Measurements from ENCODE around the gene ING3. TPM values are rescaled to one million over a fixed set of nuclear protein-coding genes. Genes with fewer than 3 reads are reported as not detected.

Gene ING3
- total RNA-seq: 10 to 100 TPM; 25.0 to 26.7 TPM

DNA sequence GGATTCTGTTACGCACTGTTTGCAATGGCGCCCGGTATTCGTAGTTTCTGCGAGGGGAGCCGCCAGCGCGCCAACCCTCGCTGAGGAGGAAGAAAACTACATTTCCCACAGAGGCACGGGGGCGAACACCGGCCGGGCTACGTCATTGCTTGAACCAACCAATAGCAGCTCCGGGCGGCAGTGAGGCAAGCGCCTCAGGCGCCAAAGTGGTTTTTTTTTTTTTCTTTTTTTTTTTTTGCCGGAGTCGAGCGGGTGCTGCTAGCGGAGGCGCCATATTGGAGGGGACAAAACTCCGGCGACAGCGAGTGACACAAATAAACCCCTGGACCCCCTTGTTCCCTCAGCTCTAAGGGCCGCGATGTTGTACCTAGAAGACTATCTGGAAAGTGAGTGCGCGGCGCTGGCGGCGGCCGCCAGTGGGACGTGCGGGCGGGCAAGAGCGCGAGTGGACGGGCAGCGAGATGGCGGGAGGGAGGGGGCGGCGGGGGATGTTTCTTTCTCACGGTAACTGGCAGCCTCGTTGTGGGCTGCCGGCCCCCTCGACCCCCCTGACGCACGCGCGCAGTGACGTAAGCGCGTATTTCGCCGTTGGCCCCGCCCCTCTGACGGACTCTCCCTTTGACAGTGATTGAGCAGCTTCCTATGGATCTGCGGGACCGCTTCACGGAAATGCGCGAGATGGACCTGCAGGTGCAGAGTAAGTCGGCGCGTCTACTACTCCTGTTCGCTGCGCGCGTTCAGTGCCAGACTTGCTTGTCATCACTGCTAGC lies at the start of gene ING3:
Gene ING3, plus strand, starts transcription at position 239 of the 770 bp plus-strand sequence. Its CDS starts 120 bp downstream, at position 359.
- H3K36me3 Mint-ChIP-seq (ENCODE audit: low read depth): peaks cover 19% of the 10 kb centered on the region
- intact Hi-C loops (cut with micrococcal nuclease): loop anchor here (1.0 kb wide), 5 partner anchors 11 to 594 kb away; partner anchors contain the start of gene FAM3C

DNA sequence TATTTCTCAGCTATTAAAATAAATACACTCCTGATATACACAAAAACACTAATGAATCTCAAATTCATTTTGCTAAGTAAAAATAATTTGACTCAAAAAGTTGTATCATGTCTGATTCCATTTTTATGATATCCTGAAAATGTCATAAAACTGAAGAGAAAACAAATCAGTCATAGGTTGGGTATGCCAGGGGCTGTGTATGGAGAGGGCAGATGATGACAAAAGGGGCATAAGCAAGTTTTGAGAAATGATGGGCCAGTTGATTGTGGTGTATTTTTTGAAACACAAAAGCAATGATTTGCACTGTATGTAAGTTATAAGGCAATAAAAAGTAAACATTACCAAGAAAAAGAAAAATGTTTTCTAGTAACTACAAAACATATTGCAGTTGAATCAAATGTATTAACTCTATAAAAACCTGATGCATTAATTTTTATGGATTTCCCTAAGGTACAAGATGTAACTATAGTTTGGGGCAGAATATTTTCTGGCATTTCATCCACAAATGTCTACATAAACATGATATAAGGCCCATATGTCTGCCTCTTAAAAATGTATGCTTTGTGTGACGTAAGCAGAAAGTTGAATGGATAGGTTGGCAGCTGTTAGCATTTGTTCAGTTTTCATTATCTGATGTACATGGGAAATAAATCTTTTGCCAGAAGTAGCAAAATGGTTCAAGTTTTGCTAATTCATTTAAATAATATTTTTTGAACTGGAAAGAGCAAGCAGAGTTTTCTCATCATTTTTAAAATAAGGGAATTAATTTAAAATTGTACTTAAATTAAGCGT lies 35.1 kb upstream of the ING3 start:
- Mint-ChIP-seq H3K9me3 (peaks cover 2% of the 10 kb centered on the region), H3K4me1 (ENCODE audit: low read depth) (no peaks in the 10 kb centered on the region), H3K27ac (no peak overlapping the region), H3K36me3 (ENCODE audit: low read depth) (no peaks in the 10 kb centered on the region), H3K27me3 (ENCODE audit: low read depth) (peaks cover 2% of the 10 kb centered on the region), H3K4me3 (no peak overlapping the region)
- CTCF ChIA-PET: no interaction called here
- intact Hi-C loops (cut with micrococcal nuclease): no loop called here
- DNase-seq: no peak

More for the DNA sequence above, at the start of gene ING3:
- Mint-ChIP-seq H3K9me3 (no peaks in the 10 kb centered on the region), H3K27me3 (ENCODE audit: low read depth) (peaks cover 3% of the 10 kb centered on the region), H3K27ac (peak within 1 kb of the TSS; percentile 97), H3K4me1 (ENCODE audit: low read depth) (peaks cover 17% of the 10 kb centered on the region), H3K4me3 (peak within 1 kb of the TSS; percentile 97)
- CTCF ChIA-PET: interaction anchor here (0.7 to 1.0 kb wide), 2 partner anchors 145 to 1044 kb away, joined by 3 read pairs; no protein-coding TSS in a partner anchor
- DNase-seq: peak; percentile 97

- Mint-ChIP-seq H3K27ac (no peak overlapping the region), H3K4me3 (no peak overlapping the region), H3K9me3 (peaks cover 2% of the 10 kb centered on the region), H3K36me3 (ENCODE audit: low read depth) (no peaks in the 10 kb centered on the region), H3K27me3 (ENCODE audit: low read depth) (peaks cover 2% of the 10 kb centered on the region), H3K4me1 (ENCODE audit: low read depth) (no peaks in the 10 kb centered on the region)
- intact Hi-C loops (cut with micrococcal nuclease): no loop called here
- CTCF ChIA-PET: no interaction called here
- no peak for DNase-seq
Observed at GRCh38 chr7:120916121-120916520, 34.5 kb upstream of the ING3 start.

DNA sequence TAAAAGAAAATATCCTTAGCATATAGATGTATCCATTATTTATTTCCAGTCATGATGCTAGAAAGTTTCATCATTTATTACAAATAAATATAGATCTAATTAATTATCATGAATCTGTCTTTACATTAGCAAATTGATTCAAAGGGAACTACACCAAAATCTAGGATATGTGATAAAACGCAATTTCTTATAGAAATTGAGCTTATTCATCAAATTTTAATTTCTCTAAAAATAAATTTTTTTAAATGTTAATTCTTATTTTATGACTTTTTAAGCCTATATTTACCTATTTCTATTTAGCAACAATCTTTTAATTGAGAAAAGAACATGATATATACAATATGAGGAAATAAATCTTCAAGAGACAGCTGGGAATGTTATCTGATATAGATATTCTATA lies 34.0 kb upstream of the ING3 start:
- H3K27me3 Mint-ChIP-seq (ENCODE audit: low read depth): peaks cover 2% of the 10 kb centered on the region
- no peaks in the 10 kb centered on the region for H3K4me1 Mint-ChIP-seq (ENCODE audit: low read depth)
- H3K27ac Mint-ChIP-seq: no peak overlapping the region
- peaks cover 2% of the 10 kb centered on the region for H3K9me3 Mint-ChIP-seq
- no peaks in the 10 kb centered on the region for H3K36me3 Mint-ChIP-seq (ENCODE audit: low read depth)
- intact Hi-C loops (cut with micrococcal nuclease): no loop called here
- no peak for DNase-seq
- CTCF ChIA-PET: no interaction called here
- H3K4me3 Mint-ChIP-seq: no peak overlapping the region

- Mint-ChIP-seq H3K36me3 (ENCODE audit: low read depth) (no peaks in the 10 kb centered on the region), H3K4me1 (ENCODE audit: low read depth) (no peaks in the 10 kb centered on the region), H3K27me3 (ENCODE audit: low read depth) (no peaks in the 10 kb centered on the region), H3K9me3 (no peaks in the 10 kb centered on the region), H3K4me3 (no peak overlapping the region), H3K27ac (no peak overlapping the region)
- intact Hi-C loops (cut with micrococcal nuclease): no loop called here
- CTCF ChIA-PET: interaction anchor here (1.6 kb wide), 1 partner anchor 12 kb away, joined by 3 read pairs; no protein-coding TSS in a partner anchor
- no peak for DNase-seq
Observed at GRCh38 chr7:120919466-120919865, 31.1 kb upstream of the ING3 start.

DNA sequence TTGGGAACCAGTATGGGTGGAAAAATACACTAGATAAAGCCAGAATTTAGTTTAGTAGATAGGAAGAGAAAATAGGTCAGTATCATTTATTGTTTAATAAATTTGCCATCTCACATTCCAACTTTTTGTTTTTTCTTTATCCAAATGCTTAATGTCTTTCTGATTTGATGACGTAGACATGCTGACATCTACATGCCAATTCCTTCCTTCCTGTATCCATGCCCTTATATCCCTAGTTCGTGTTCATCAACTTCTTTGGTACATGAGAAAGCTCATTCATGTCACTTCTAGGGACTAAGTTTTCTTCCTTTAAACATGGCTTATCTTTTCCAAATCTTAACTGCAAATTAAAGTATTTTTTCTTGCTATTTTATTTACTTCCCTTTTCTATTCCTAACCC lies 30.5 kb upstream of the ING3 start:
- no peaks in the 10 kb centered on the region for H3K9me3 Mint-ChIP-seq
- intact Hi-C loops (cut with micrococcal nuclease): no loop called here
- H3K4me3 Mint-ChIP-seq: no peak overlapping the region
- CTCF ChIA-PET: no interaction called here
- H3K27ac Mint-ChIP-seq: no peak overlapping the region
- H3K27me3 Mint-ChIP-seq (ENCODE audit: low read depth): no peaks in the 10 kb centered on the region
- DNase-seq: no peak
- no peaks in the 10 kb centered on the region for H3K4me1 Mint-ChIP-seq (ENCODE audit: low read depth)
- H3K36me3 Mint-ChIP-seq (ENCODE audit: low read depth): no peaks in the 10 kb centered on the region

- Mint-ChIP-seq H3K9me3 (no peaks in the 10 kb centered on the region), H3K4me3 (no peak overlapping the region), H3K36me3 (ENCODE audit: low read depth) (no peaks in the 10 kb centered on the region), H3K27ac (no peak overlapping the region), H3K27me3 (ENCODE audit: low read depth) (no peaks in the 10 kb centered on the region), H3K4me1 (ENCODE audit: low read depth) (no peaks in the 10 kb centered on the region)
- DNase-seq: no peak
- CTCF ChIA-PET: interaction anchor here (1.1 kb wide), 1 partner anchor 188 kb away, joined by 3 read pairs; no protein-coding TSS in a partner anchor
- intact Hi-C loops (cut with micrococcal nuclease): no loop called here
Observed at GRCh38 chr7:120920591-120921274, 29.8 kb upstream of the ING3 start.

DNA sequence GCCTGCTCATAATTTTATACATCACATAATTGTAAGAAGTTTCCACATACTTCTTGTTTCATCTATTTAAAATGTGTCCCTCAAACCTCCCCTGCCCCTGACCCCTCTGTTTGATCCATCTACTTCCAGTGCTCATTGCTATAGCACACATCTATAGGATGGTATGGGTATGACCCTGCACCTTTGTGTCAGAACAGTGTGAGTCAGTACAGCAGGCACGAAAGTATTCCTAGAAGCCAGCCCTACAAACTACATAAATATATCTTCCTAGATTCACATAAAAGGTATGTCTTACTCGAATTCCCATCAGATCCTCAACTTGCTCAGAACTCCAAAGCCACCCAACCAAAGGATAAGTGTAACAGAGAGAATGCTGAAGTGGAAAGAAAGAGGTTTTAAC lies 25.7 kb upstream of the ING3 start:
- Mint-ChIP-seq H3K4me3 (no peak overlapping the region), H3K36me3 (ENCODE audit: low read depth) (no peaks in the 10 kb centered on the region), H3K27me3 (ENCODE audit: low read depth) (no peaks in the 10 kb centered on the region), H3K27ac (no peak overlapping the region), H3K4me1 (ENCODE audit: low read depth) (no peaks in the 10 kb centered on the region), H3K9me3 (no peaks in the 10 kb centered on the region)
- intact Hi-C loops (cut with micrococcal nuclease): no loop called here
- DNase-seq: no peak
- CTCF ChIA-PET: no interaction called here

GRCh38 chr7:120925392-120925791 lies 25.2 kb upstream of the ING3 start:
- no peaks in the 10 kb centered on the region for H3K36me3 Mint-ChIP-seq (ENCODE audit: low read depth)
- intact Hi-C loops (cut with micrococcal nuclease): no loop called here
- H3K27ac Mint-ChIP-seq: no peak overlapping the region
- H3K4me3 Mint-ChIP-seq: no peak overlapping the region
- CTCF ChIA-PET: no interaction called here
- no peaks in the 10 kb centered on the region for H3K9me3 Mint-ChIP-seq
- no peak for DNase-seq
- no peaks in the 10 kb centered on the region for H3K4me1 Mint-ChIP-seq (ENCODE audit: low read depth)
- no peaks in the 10 kb centered on the region for H3K27me3 Mint-ChIP-seq (ENCODE audit: low read depth)

- H3K27ac Mint-ChIP-seq: no peak overlapping the region
- H3K36me3 Mint-ChIP-seq (ENCODE audit: low read depth): no peaks in the 10 kb centered on the region
- no peaks in the 10 kb centered on the region for H3K4me1 Mint-ChIP-seq (ENCODE audit: low read depth)
- H3K27me3 Mint-ChIP-seq (ENCODE audit: low read depth): peaks cover 2% of the 10 kb centered on the region
- intact Hi-C loops (cut with micrococcal nuclease): no loop called here
- no peaks in the 10 kb centered on the region for H3K9me3 Mint-ChIP-seq
- no peak overlapping the region for H3K4me3 Mint-ChIP-seq
- CTCF ChIA-PET: no interaction called here
- no peak for DNase-seq
Observed at GRCh38 chr7:120926943-120927346, 23.6 kb upstream of the ING3 start.

- Mint-ChIP-seq H3K4me3 (no peak overlapping the region), H3K36me3 (ENCODE audit: low read depth) (no peaks in the 10 kb centered on the region), H3K27me3 (ENCODE audit: low read depth) (peaks cover 2% of the 10 kb centered on the region), H3K27ac (no peak overlapping the region), H3K4me1 (ENCODE audit: low read depth) (no peaks in the 10 kb centered on the region), H3K9me3 (no peaks in the 10 kb centered on the region)
- intact Hi-C loops (cut with micrococcal nuclease): no loop called here
- DNase-seq: no peak
- CTCF ChIA-PET: interaction anchor here (1.2 kb wide), 1 partner anchor 121 kb away, joined by 3 read pairs; no protein-coding TSS in a partner anchor
Observed at GRCh38 chr7:120927454-120928103, 23.0 kb upstream of the ING3 start.

GRCh38 chr7:120931243-120931642 lies 19.3 kb upstream of the ING3 start:
- intact Hi-C loops (cut with micrococcal nuclease): no loop called here
- Mint-ChIP-seq H3K27me3 (ENCODE audit: low read depth) (peaks cover 5% of the 10 kb centered on the region), H3K4me1 (ENCODE audit: low read depth) (no peaks in the 10 kb centered on the region), H3K4me3 (no peak overlapping the region), H3K27ac (no peak overlapping the region), H3K36me3 (ENCODE audit: low read depth) (no peaks in the 10 kb centered on the region), H3K9me3 (no peaks in the 10 kb centered on the region)
- CTCF ChIA-PET: interaction anchor here (1.5 kb wide), 1 partner anchor 125 kb away, joined by 3 read pairs; no protein-coding TSS in a partner anchor
- no peak for DNase-seq

All from activated naive CD4-positive, alpha-beta T cell treated with anti-CD3 and anti-CD28 coated beads for 36 hours (primary cell).